B cell (primary cell): ENCODE measurements around the gene CARMIL1. TPM values are rescaled to one million over a fixed set of nuclear protein-coding genes. Genes with fewer than 3 reads are reported as not detected.

Source experiments
- ATAC-seq: fragments of 200-7000 bp; cut with Tn5 transposase; one replicate; pipeline ENCODE4 v1.10.0; 2021; ENCODE audit warnings: low read depth, mild to moderate bottlenecking, moderate number of reproducible peaks, moderate library complexity
- CTCF ChIA-PET: fragments of 350-600 bp; sonication (Branson Sonifier 250); formaldehyde crosslinking; loops from one replicate; lab custom pipeline; 2021; ENCODE audit warnings: antibody characterized with exemption, inconsistent platforms; lab: Charles Lee
- POLR2A ChIA-PET: fragments of 350-600 bp; sonication (Branson Sonifier 250); formaldehyde crosslinking; loops from one replicate; lab custom pipeline; 2021; ENCODE audit warnings: antibody characterized with exemption; lab: Charles Lee
- DNase-seq: peaks from one replicate; pipeline ENCODE4 v3.0.0; 2013
- H2AFZ ChIP-seq: 2 replicates; pipeline ENCODE4 v1.6.1; 2012; ENCODE audit warnings: mild to moderate bottlenecking, low read depth, low read length; ENCODE audit not compliant: insufficient read depth, poor library complexity, severe bottlenecking
- H3K27ac ChIP-seq, 2 donors: 1 replicate in 1 of 2; 2 replicates in 1 of 2; pipeline ENCODE4 v1.5.1; 2012 to 2013; ENCODE audit warnings: low read length in 2 of 2, mild to moderate bottlenecking in 2 of 2, moderate library complexity in 1 of 2
- H3K27me3 ChIP-seq, 4 experiments: fragments of 200-600 bp in 1 of 4; sonication (generic) in 1 of 4; replicated peaks in 1 of 4; 1 replicate in 2 of 4; 2 replicates in 2 of 4; pipeline versions ENCODE4 v1.6.1 to v1.7.0; 2013 to 2016; ENCODE audit warnings: low read length in 3 of 4, mild to moderate bottlenecking in 2 of 4, mixed read lengths in 1 of 4, moderate library complexity in 1 of 4; ENCODE audit not compliant: insufficient read depth in 4 of 4, control insufficient read depth in 3 of 4; ENCODE audit errors: control extremely low read depth in 1 of 4
- H3K36me3 ChIP-seq, 2 experiments: replicated peaks in 1 of 2; 1 replicate in 1 of 2; 2 replicates in 1 of 2; pipeline versions ENCODE4 v1.6.1 to v1.7.1; 2013; ENCODE audit warnings: low read length in 1 of 2; ENCODE audit not compliant: insufficient read depth in 2 of 2, control insufficient read depth in 1 of 2; ENCODE audit errors: control extremely low read depth in 1 of 2, extremely low read depth in 1 of 2
- H3K4me1 ChIP-seq, 2 donors: fragments of 200-600 bp in 1 of 2; sonication (generic) in 1 of 2; 1 replicate in 1 of 2; 2 replicates in 1 of 2; pipeline versions ENCODE4 v1.5.1 to v1.6.1; 2013 to 2017; ENCODE audit warnings: low read length in 2 of 2; ENCODE audit not compliant: control insufficient read depth in 2 of 2, insufficient read depth in 2 of 2
- H3K4me2 ChIP-seq: replicated peaks from 2 replicates; pipeline ENCODE3; 2012; ENCODE audit warnings: mild to moderate bottlenecking, low read depth, low read length; ENCODE audit not compliant: poor library complexity, severe bottlenecking
- H3K4me3 ChIP-seq, 5 experiments: fragments of 200-600 bp in 1 of 5; sonication (generic) in 1 of 5; 1 replicate in 3 of 5; 2 replicates in 2 of 5; pipeline versions ENCODE4 v1.5.1 to v1.7.0; 2011 to 2016; ENCODE audit warnings: low read length in 4 of 5, mild to moderate bottlenecking in 4 of 5, low read depth in 2 of 5, control low read depth in 1 of 5, moderate library complexity in 1 of 5; ENCODE audit not compliant: insufficient read depth in 1 of 5; ENCODE audit errors: control extremely low read depth in 1 of 5, extremely low read depth in 1 of 5
- H3K79me2 ChIP-seq: fragments of 200-600 bp; sonication (generic); one replicate; pipeline ENCODE4 v1.6.0; 2016; ENCODE audit warnings: low read length; ENCODE audit not compliant: control insufficient read depth, insufficient read depth
- H3K9ac ChIP-seq: fragments of 200-600 bp; sonication (generic); 2 replicates; pipeline ENCODE4 v1.6.1; 2017; ENCODE audit warnings: mild to moderate bottlenecking, low read length, moderate library complexity
- H3K9me3 ChIP-seq, 3 donors: one replicate each; pipeline versions ENCODE4 v1.6.1 to v1.7.1; 2013; ENCODE audit warnings: low read length in 2 of 3; ENCODE audit not compliant: control insufficient read depth in 2 of 3, insufficient read depth in 1 of 3; ENCODE audit errors: control extremely low read depth in 1 of 3
- H4K20me1 ChIP-seq: 2 replicates; pipeline ENCODE4 v1.6.0; 2012; ENCODE audit warnings: mild to moderate bottlenecking, low read length; ENCODE audit not compliant: insufficient read depth, control insufficient read depth, poor library complexity, severe bottlenecking
- H3K27ac Mint-ChIP-seq: one replicate; pipeline ENCODE4 v1.8.0; 2021; ENCODE audit warnings: mixed read lengths
- H3K27me3 Mint-ChIP-seq: one replicate; pipeline ENCODE4 v1.8.0; 2021; ENCODE audit warnings: mixed read lengths
- H3K4me1 Mint-ChIP-seq: one replicate; pipeline ENCODE4 v1.8.0; 2021; ENCODE audit warnings: mixed read lengths
- H3K4me3 Mint-ChIP-seq: one replicate; pipeline ENCODE4 v1.8.0; 2021; ENCODE audit warnings: mixed read lengths
- H3K9me3 Mint-ChIP-seq: one replicate; pipeline ENCODE4 v1.8.0; 2022; ENCODE audit warnings: mixed read lengths; ENCODE audit not compliant: insufficient read depth
- EZH2 ChIP-seq: IDR thresholded peaks from 2 replicates; pipeline ENCODE4 v1.6.1; 2012; ENCODE audit warnings: borderline replicate concordance, low read depth, mild to moderate bottlenecking, moderate library complexity, low read length; ENCODE audit not compliant: insufficient read depth, poor library complexity, severe bottlenecking
- WGBS: methylation state at CpG from one replicate; pipeline ENCODE4 v1.1.5; 2013; ENCODE audit warnings: missing lambda C conversion rate; ENCODE audit not compliant: insufficient coverage; 5-methylcytosine and 5-hydroxymethylcytosine counted together
- intact Hi-C: fragments of 100-400 bp; cut with micrococcal nuclease; formaldehyde crosslinking; loops from one replicate; pipeline ENCODE4 v1.10.0; 2022
- polyA plus RNA-seq: library from polyadenylated mRNA; depleted of rRNA; stranded (reverse); fragments of >200 nt; gene quantifications from 2 replicates; pipeline ENCODE4 v1.2.3, GENCODE V29; 2012
- total RNA-seq, 2 donors: library from RNA; stranded (reverse); fragments of 120-200 nt in 1 of 2; gene quantifications; 1 replicate in 1 of 2; 2 replicates in 1 of 2; pipeline versions ENCODE4 v1.2.3 to v1.2.4, GENCODE V29; 2013 to 2022
- TF ChIP-seq, protein P1 (sequence below): fragments of 200-600 bp; IDR thresholded peaks from one replicate; pipeline ENCODE4 v1.8.0; 2022; ENCODE audit warnings: antibody characterized with exemption, mild to moderate bottlenecking

Gene CARMIL1
- total and polyA plus RNA-seq, 2 donors (not counting 1 experiment from before 2014, with no cell fraction given), result 7.5 to 11.0 TPM

DNA sequence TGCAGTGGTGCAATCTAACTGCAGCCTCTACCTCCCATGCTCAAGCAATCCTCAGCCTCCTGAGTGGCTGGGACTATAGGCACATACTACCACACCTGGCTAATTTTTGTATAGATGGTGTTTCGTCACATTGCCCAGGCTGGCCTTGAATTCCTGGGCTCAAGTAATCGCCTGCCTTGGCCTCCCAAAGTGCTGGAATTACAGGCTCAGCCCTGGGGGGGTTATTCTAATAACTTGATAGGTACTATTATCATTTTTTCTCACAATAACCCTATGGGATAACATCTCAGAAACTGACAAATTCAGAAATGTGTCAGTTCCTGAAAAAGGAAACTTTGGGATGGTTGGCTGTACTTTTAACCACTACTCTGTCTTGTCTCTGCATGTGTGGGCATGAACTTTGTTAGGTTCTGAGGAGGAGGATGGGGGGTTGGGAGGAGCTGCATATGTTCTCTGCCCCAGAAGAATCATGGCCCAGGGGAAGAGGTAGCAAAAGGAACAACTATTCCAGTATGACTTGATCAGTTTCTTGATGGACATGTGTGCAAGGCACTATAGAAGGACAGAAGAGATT lies 169.9 kb downstream of the CARMIL1 start:
- intact Hi-C loops, result loop anchor here (5.0 kb wide), 1 partner anchor 42 kb away; no protein-coding TSS in a partner anchor
- H4K20me1 ChIP-seq, result no peaks in the 10 kb centered on the region
- no peak overlapping the region for H3K27ac ChIP-seq
- H3K27me3 Mint-ChIP-seq, result no peaks in the 10 kb centered on the region
- no peaks in the 10 kb centered on the region for H3K27me3 ChIP-seq
- H3K4me3 Mint-ChIP-seq, result no peak overlapping the region
- H2AFZ ChIP-seq, result no peak overlapping the region
- ChIA-PET CTCF (interaction anchor here (0.7 to 1.5 kb wide), 3 partner anchors 9 to 43 kb away, joined by 3 to 6 read pairs (median 3); no protein-coding TSS in a partner anchor), POLR2A (interaction anchor here (0.6 kb wide), 1 partner anchor 8 kb away, joined by 3 read pairs; no protein-coding TSS in a partner anchor)
- TF ChIP-seq, protein P1, sequence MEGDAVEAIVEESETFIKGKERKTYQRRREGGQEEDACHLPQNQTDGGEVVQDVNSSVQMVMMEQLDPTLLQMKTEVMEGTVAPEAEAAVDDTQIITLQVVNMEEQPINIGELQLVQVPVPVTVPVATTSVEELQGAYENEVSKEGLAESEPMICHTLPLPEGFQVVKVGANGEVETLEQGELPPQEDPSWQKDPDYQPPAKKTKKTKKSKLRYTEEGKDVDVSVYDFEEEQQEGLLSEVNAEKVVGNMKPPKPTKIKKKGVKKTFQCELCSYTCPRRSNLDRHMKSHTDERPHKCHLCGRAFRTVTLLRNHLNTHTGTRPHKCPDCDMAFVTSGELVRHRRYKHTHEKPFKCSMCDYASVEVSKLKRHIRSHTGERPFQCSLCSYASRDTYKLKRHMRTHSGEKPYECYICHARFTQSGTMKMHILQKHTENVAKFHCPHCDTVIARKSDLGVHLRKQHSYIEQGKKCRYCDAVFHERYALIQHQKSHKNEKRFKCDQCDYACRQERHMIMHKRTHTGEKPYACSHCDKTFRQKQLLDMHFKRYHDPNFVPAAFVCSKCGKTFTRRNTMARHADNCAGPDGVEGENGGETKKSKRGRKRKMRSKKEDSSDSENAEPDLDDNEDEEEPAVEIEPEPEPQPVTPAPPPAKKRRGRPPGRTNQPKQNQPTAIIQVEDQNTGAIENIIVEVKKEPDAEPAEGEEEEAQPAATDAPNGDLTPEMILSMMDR, result no peak
- TF ChIP-seq EZH2, result no peak
- no peak overlapping the region for H3K4me2 ChIP-seq
- H3K9me3 ChIP-seq, result peaks cover 0 to 5% (median 3%) of the 10 kb centered on the region in 3 donors
- H3K79me2 ChIP-seq, result no peaks in the 10 kb centered on the region
- DNase-seq, result no peak
- no peak for ATAC-seq
- peaks cover 11 to 15% of the 10 kb centered on the region in 2 donors for H3K4me1 ChIP-seq
- WGBS, result no CpG with 5 or more reads among the region's 2 CpGs
- H3K36me3 ChIP-seq, result no peaks in the 10 kb centered on the region
- peaks cover 23% of the 10 kb centered on the region for H3K4me1 Mint-ChIP-seq
- no peak overlapping the region for H3K9ac ChIP-seq
- no peak overlapping the region for H3K27ac Mint-ChIP-seq
- H3K4me3 ChIP-seq, result no peak overlapping the region
- H3K9me3 Mint-ChIP-seq, result peaks cover 5% of the 10 kb centered on the region

DNA sequence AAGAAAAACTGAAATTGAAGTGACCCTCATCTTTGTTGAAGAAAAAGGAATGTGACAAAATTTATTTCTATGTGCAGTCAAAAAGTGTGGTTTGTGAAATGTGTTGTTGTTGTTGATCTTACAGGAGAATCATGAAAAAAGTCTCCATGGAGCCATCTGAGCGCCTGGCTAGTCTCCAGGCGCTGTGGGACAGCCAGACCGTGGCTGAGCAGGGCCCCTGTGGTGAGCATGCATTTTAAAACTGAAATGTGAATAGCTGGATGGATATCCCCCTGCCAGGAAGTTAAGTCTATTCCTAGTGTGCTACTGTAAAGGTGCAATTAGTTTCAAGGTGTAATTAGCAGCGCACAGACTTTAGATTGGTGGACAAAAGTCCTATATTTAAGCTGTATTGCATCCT lies 170.6 kb downstream of the CARMIL1 start:
- CTCF ChIA-PET, result interaction anchor here (0.7 to 1.5 kb wide), 2 partner anchors 40 to 42 kb away, joined by 3 to 6 read pairs; no protein-coding TSS in a partner anchor
- no peaks in the 10 kb centered on the region for H3K79me2 ChIP-seq

More for the DNA sequence above, 170.6 kb downstream of the CARMIL1 start:
- H3K27ac ChIP-seq, result no peak overlapping the region
- H3K4me2 ChIP-seq, result no peak overlapping the region
- Mint-ChIP-seq H3K27ac (no peak overlapping the region), H3K4me1 (peaks cover 23% of the 10 kb centered on the region), H3K27me3 (no peaks in the 10 kb centered on the region), H3K9me3 (peaks cover 5% of the 10 kb centered on the region), H3K4me3 (no peak overlapping the region)
- H3K9ac ChIP-seq, result no peak overlapping the region
- H3K27me3 ChIP-seq, result no peaks in the 10 kb centered on the region
- no peak overlapping the region for H3K4me3 ChIP-seq
- intact Hi-C loops, result loop anchor here (5.0 to 10.0 kb wide), 2 partner anchors 42 to 85 kb away; no protein-coding TSS in a partner anchor
- peaks cover 0 to 5% (median 3%) of the 10 kb centered on the region in 3 donors for H3K9me3 ChIP-seq
- no peaks in the 10 kb centered on the region for H4K20me1 ChIP-seq
- ATAC-seq, result no peak
- no peaks in the 10 kb centered on the region for H3K36me3 ChIP-seq
- POLR2A ChIA-PET, result no interaction called here
- H3K4me1 ChIP-seq, result peaks cover 11 to 15% of the 10 kb centered on the region in 2 donors
- no peak for DNase-seq
- H2AFZ ChIP-seq, result no peak overlapping the region
- WGBS, result 72% methylated on average over 3 of the region's 4 CpGs
- TF ChIP-seq EZH2, result no peak
- TF ChIP-seq, protein P1, result no peak
